AG09309 (cell line): ENCODE measurements around the gene RHOBTB1.

ENCODE experiments used
- DNase-seq: peaks from one replicate; pipeline ENCODE4 v3.0.0-alpha.2; 2010; ENCODE audit warnings: low read depth
- H3K4me3 ChIP-seq: 2 replicates; pipeline ENCODE4 v1.5.1; 2011; ENCODE audit warnings: mild to moderate bottlenecking, low read depth, low read length, moderate library complexity; ENCODE audit not compliant: control insufficient read depth
- TF ChIP-seq, protein P1 (sequence below): IDR thresholded peaks from 2 replicates; pipeline ENCODE4 v1.5.1; 2011; ENCODE audit warnings: mild to moderate bottlenecking, low read depth, low read length, inconsistent platforms; ENCODE audit not compliant: insufficient read depth, control insufficient read depth; ENCODE audit errors: missing control alignments

RHOBTB1 gene

DNA sequence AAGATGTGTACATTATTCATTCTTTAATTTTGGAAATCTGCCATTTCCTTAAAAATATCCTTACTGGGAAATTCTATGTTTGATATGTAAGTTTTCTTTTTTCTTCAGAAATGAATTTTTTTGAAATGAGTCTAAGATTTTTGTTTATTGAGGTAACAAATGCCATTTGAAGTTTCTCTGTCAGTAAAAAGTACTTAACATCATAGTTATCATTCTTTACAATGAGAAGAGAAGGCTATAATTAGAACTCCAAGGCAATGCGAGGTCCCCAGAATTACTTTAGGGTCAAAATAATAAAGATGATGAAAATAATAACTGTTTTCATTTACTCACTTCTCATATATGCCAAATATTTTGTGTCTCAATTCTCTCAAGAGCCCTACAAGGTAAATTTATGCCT is 37.0 kb upstream of the RHOBTB1 start:
- DNase-seq = no peak
- TF ChIP-seq, protein P1, sequence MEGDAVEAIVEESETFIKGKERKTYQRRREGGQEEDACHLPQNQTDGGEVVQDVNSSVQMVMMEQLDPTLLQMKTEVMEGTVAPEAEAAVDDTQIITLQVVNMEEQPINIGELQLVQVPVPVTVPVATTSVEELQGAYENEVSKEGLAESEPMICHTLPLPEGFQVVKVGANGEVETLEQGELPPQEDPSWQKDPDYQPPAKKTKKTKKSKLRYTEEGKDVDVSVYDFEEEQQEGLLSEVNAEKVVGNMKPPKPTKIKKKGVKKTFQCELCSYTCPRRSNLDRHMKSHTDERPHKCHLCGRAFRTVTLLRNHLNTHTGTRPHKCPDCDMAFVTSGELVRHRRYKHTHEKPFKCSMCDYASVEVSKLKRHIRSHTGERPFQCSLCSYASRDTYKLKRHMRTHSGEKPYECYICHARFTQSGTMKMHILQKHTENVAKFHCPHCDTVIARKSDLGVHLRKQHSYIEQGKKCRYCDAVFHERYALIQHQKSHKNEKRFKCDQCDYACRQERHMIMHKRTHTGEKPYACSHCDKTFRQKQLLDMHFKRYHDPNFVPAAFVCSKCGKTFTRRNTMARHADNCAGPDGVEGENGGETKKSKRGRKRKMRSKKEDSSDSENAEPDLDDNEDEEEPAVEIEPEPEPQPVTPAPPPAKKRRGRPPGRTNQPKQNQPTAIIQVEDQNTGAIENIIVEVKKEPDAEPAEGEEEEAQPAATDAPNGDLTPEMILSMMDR = no peak

DNA sequence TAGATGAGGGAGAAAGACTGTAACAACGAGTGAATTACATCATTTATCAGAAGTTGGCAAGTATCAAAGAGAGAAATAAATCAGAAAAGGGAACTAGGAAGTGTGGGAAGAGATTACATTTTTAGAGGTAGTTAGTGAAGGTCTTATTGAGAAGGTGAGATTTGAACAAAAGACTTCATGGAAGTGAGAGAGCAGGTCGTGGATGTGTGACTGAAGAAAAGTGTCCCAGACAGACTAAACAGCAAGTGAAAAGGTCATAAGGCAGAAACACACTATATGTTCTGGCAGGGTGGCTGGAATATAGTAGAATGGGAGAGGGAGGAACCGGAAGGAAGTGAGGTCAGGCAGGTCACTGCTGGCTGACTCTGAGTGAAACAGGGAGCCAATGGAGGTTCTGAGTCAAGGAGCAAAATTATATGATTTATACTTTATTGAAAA is 35.7 kb upstream of the RHOBTB1 start:
- no peak overlapping the region for H3K4me3 ChIP-seq
- DNase-seq = no peak
- TF ChIP-seq, protein P1 = no peak

More for the DNA sequence above, 37.0 kb upstream of the RHOBTB1 start:
- no peak overlapping the region for H3K4me3 ChIP-seq

DNA sequence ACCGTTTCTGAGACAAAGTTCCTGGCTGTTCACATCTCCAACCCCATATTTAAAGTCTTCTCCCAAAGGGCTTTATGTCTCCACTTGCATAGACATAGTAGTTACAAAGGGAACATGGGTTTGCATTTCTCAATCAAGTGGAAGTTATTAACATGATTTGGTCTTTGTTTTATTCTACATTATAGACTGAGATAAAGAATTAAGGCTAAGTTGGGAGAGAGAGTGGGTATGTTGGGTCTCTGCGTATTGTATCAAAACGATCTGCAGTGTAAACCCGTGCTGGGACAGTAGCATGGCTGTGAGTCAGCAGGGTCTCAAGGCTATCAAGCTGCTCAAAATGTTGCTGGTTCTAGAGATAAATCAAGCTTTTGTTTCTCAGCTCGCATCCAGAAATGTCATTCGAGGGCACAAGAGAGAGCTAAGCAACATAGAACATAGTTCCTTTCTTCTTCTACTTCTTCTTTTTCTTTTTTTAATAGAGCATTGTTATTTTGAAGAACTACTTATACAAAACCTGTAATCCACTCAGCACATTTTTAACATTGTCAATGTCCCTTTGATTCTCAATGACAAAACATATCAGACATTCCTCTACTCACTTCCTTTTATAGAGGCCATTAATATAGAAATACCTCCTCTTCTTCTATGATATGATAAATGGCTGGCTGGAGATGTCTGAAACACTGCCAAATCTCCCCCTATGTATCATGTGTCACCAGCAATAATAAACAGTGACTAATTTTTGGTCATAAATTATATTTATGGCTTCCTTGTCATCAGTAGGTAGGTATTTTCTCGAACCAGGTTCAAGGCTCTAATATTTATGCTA is 34.5 kb upstream of the RHOBTB1 start:
- no peak for DNase-seq
- H3K4me3 ChIP-seq = no peak overlapping the region
- TF ChIP-seq, protein P1 = no peak

DNA sequence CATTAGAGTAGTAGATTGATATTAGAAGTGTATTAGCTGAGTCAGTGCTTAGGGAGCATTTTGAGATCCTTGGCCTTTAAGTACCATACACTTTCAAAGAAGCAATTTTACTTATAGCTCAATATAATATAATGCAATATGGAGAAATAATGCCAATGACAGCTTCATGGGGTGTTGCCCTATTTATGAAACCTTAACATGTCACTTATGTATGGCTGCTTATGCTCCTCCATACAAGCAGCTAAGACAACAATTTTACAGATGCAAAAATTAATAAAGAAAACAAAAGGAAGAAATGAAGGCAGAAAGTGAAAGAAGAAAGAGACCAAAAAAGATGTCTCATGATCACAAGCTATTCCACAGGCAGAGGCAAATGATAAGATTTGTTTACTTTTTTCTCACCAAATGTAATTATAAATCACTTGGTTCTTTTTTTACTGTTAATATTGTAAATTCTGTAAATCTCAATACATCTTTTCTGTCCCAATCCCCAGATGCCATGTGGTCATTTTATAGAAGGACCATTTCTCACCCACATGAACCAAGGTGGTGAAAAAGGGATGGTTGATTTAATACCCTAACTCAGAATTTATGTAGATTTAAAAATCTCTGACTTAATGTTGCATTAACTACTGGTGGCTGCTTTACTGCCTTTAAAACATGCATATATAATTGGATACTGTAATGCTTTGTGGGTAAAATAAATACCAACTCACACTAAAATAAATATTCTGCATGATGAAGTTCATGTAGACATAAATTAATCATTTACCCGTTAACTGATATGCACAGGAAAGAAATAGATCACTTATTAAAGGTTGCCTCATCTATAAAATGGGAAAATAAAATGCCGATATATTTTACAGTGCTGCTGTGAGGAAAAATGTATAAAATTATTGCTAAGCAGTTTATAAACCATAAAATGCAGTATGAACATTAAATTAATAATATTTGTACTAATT is 33.5 kb upstream of the RHOBTB1 start:
- H3K4me3 ChIP-seq = no peak overlapping the region
- DNase-seq = no peak
- TF ChIP-seq, protein P1 = no peak

DNA sequence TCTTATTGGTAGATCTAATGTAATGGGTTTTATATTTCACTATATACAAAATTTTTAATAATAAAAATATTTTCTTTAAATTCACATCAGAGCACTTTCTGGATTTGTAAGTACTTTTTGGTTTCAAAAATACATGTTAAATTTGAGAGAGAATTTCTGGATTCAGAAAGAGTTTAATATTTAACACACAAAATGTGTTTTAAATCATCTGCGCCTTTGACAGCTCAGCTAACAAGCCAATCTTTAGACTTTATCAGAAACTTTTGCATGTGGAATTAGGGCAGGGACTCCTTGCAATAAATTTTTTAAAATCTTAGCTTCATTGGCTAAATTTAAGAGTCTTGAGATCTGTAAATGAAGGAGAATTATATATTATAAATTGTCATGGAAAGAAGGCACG is 32.7 kb upstream of the RHOBTB1 start:
- TF ChIP-seq, protein P1 = no peak
- no peak overlapping the region for H3K4me3 ChIP-seq
- no peak for DNase-seq

DNA sequence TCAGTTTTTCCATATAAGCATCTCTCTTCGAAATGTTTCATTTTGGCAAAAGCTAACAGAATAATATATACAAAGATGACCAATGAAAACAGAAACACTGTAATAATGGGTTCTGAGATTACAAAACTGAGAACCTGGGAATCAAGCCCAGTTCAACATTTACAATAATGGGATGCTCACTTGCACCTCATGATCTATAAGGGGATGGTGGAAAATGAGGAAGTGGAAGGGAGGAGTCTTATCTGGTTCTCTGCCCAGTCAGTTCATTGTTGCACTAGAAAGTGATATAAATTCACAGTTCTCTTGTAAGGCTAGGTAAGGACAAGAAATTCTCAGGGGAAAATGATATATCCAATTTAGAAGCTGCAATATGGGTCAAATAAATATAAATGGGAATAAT is 31.7 kb upstream of the RHOBTB1 start:
- TF ChIP-seq, protein P1 = no peak
- DNase-seq = no peak

More for the DNA sequence above, 31.7 kb upstream of the RHOBTB1 start:
- H3K4me3 ChIP-seq = no peak overlapping the region
